WERI-Rb-1 (cell line): ENCODE results near the gene PTPN14.

ENCODE experiments used
- DNase-seq: peaks from one replicate; pipeline ENCODE4 v3.0.0-alpha.2; 2020
- H3K27ac ChIP-seq: fragments of 250-450 bp; sonication (Bioruptor Pico); 2 replicates; pipeline ENCODE4 v1.5.1; 2020; ENCODE audit warnings: mild to moderate bottlenecking, moderate library complexity
- H3K27me3 ChIP-seq: fragments of 250-450 bp; sonication (Bioruptor Pico); 2 replicates; pipeline ENCODE4 v1.5.1; 2021; ENCODE audit warnings: mild to moderate bottlenecking, low read depth, moderate library complexity; ENCODE audit not compliant: insufficient read depth, severe bottlenecking
- H3K36me3 ChIP-seq: fragments of 250-450 bp; sonication (Bioruptor Pico); 2 replicates; pipeline ENCODE4 v1.5.1; 2020; ENCODE audit warnings: mild to moderate bottlenecking, moderate library complexity
- H3K4me3 ChIP-seq: 2 replicates; pipeline ENCODE4 v1.5.1; 2011; ENCODE audit warnings: low read depth, mild to moderate bottlenecking, control low read depth, low read length
- H3K9me3 ChIP-seq: fragments of 250-450 bp; sonication (Bioruptor Pico); 2 replicates; pipeline ENCODE4 v1.5.1; 2021; ENCODE audit warnings: mild to moderate bottlenecking, moderate library complexity; ENCODE audit not compliant: severe bottlenecking
- CTCF ChIP-seq: IDR thresholded peaks from 2 replicates; pipeline ENCODE4 v1.5.1; 2011; ENCODE audit warnings: low read depth, mild to moderate bottlenecking, control low read depth, inconsistent platforms, low read length

Gene PTPN14

GRCh38 chr1:214422137-214422671 is 129.2 kb downstream of the PTPN14 start:
- no peaks in the 10 kb centered on the region for H3K27me3 ChIP-seq
- H3K4me3 ChIP-seq = no peak overlapping the region
- no peaks in the 10 kb centered on the region for H3K9me3 ChIP-seq
- H3K36me3 ChIP-seq = no peaks in the 10 kb centered on the region
- DNase-seq = no peak
- TF ChIP-seq CTCF = no peak
- H3K27ac ChIP-seq = no peak overlapping the region

GRCh38 chr1:214420833-214421232 is 130.6 kb downstream of the PTPN14 start:
- H3K9me3 ChIP-seq = no peaks in the 10 kb centered on the region
- TF ChIP-seq CTCF = no peak
- no peaks in the 10 kb centered on the region for H3K36me3 ChIP-seq
- no peak for DNase-seq
- no peaks in the 10 kb centered on the region for H3K27me3 ChIP-seq
- H3K4me3 ChIP-seq = no peak overlapping the region
- no peak overlapping the region for H3K27ac ChIP-seq

GRCh38 chr1:214420341-214420740 is 131.1 kb downstream of the PTPN14 start:
- H3K9me3 ChIP-seq = no peaks in the 10 kb centered on the region
- TF ChIP-seq CTCF = no peak
- H3K27me3 ChIP-seq = no peaks in the 10 kb centered on the region
- H3K27ac ChIP-seq = no peak overlapping the region
- no peaks in the 10 kb centered on the region for H3K36me3 ChIP-seq
- H3K4me3 ChIP-seq = no peak overlapping the region
- DNase-seq = no peak

GRCh38 chr1:214419650-214420049 is 131.8 kb downstream of the PTPN14 start:
- Histone ChIP-seq H3K36me3 (no peaks in the 10 kb centered on the region), H3K9me3 (no peaks in the 10 kb centered on the region), H3K27ac (no peak overlapping the region), H3K4me3 (no peak overlapping the region), H3K27me3 (no peaks in the 10 kb centered on the region)
- DNase-seq = no peak
- no peak for TF ChIP-seq CTCF

GRCh38 chr1:214418391-214418790 is 133.0 kb downstream of the PTPN14 start:
- no peak for DNase-seq
- TF ChIP-seq CTCF = no peak
- Histone ChIP-seq H3K27me3 (no peaks in the 10 kb centered on the region), H3K36me3 (no peaks in the 10 kb centered on the region), H3K9me3 (no peaks in the 10 kb centered on the region), H3K27ac (no peak overlapping the region), H3K4me3 (no peak overlapping the region)

- no peak for DNase-seq
- H3K27ac ChIP-seq = no peak overlapping the region
- H3K27me3 ChIP-seq = no peaks in the 10 kb centered on the region
- H3K36me3 ChIP-seq = no peaks in the 10 kb centered on the region
- no peaks in the 10 kb centered on the region for H3K9me3 ChIP-seq
- TF ChIP-seq CTCF = no peak
- H3K4me3 ChIP-seq = no peak overlapping the region
Observed at GRCh38 chr1:214417545-214418210, 133.7 kb downstream of the PTPN14 start.
